NB4 (cell line): Measurements from ENCODE around the gene NEO1.

Source experiments
- CTCF ChIP-seq: IDR thresholded peaks from one replicate; pipeline ENCODE4 v1.5.1; 2012; ENCODE audit warnings: low read depth, low read length
- MAX ChIP-seq: IDR thresholded peaks from 2 replicates; pipeline ENCODE4 v1.6.1; 2011; ENCODE audit warnings: low read depth, low read length
- MYC ChIP-seq: IDR thresholded peaks from 2 replicates; pipeline ENCODE4 v1.6.1; 2011; ENCODE audit warnings: low read depth, low read length
- POLR2A ChIP-seq: IDR thresholded peaks from 2 replicates; pipeline ENCODE4 v1.6.1; 2011; ENCODE audit warnings: mild to moderate bottlenecking; ENCODE audit not compliant: insufficient read length; ENCODE audit errors: extremely low read depth

- TF ChIP-seq MAX (no peak), CTCF (no peak), POLR2A (no peak), MYC (no peak)
These were observed 223.6 kb downstream of the NEO1 start for GRCh38 chr15:73275862-73276261.
